K562 (cell line): ENCODE data around the gene NFKBIA. TPM values are rescaled to one million over a fixed set of nuclear protein-coding genes. Genes with fewer than 3 reads are reported as not detected.

Experiments
- ATAC-seq: fragments of 200-7000 bp; cut with Tn5 transposase; 3 replicates; pipeline ENCODE4 v1.9.1; 2020; ENCODE audit warnings: moderate library complexity
- BruUV-seq: library from RNA; stranded (reverse); fragments of 400-500 nt; replicated peaks from 2 replicates; lab custom pipeline; 2021; lab: Mats Ljungman, UMichigan
- CTCF ChIA-PET: fragments of 300-600 bp; formaldehyde crosslinking; extraction: SDS; loops from one replicate; lab custom pipeline; 2021; ENCODE audit warnings: low intra/inter-chr PET ratio; lab: Yijun Ruan, JAX
- POLR2A ChIA-PET: fragments of 300-600, 350-650 bp; sonication (Branson Sonifier 250); formaldehyde crosslinking; extraction: SDS; loops from one replicate; lab custom pipeline; 2021; ENCODE audit warnings: antibody characterized with exemption, inconsistent platforms; lab: Yijun Ruan, JAX
- DNase-seq, 4 experiments: peaks; one replicate each; pipeline versions ENCODE4 v3.0.0 to v3.0.0-alpha.2; 2011 to 2018; ENCODE audit warnings: low spot score in 3 of 4, mixed read lengths in 3 of 4; ENCODE audit errors: extremely low read depth in 1 of 4
- FAIRE-seq: peaks from 2 replicates; lab custom pipeline; 2011; peaks lifted over from hg19 to GRCh38; lab: Jason Lieb, UNC
- H2AFZ ChIP-seq: 2 replicates; pipeline ENCODE4 v1.6.0; 2011; ENCODE audit warnings: low read depth, low read length, control low read depth, inconsistent platforms
- H3K27ac ChIP-seq: fragments of 200-600 bp; 3 replicates; pipeline ENCODE4 v1.8.0; 2011; ENCODE audit warnings: low read depth, mild to moderate bottlenecking, control low read depth, inconsistent platforms, low read length, moderate library complexity, mixed read lengths; ENCODE audit errors: extremely low read depth
- H3K27me3 ChIP-seq, 2 experiments: fragments of 300-600 bp in 1 of 2; 2 replicates in 1 of 2; 3 replicates in 1 of 2; pipeline versions ENCODE4 v1.6.0 to v1.8.0; 2011; ENCODE audit warnings: inconsistent platforms in 2 of 2, low read length in 2 of 2, mild to moderate bottlenecking in 1 of 2, mixed read lengths in 1 of 2, moderate library complexity in 1 of 2; ENCODE audit not compliant: control insufficient read depth in 2 of 2, insufficient read depth in 2 of 2
- H3K36me3 ChIP-seq: fragments of 300-600 bp; 3 replicates; pipeline ENCODE4 v1.8.0; 2011; ENCODE audit warnings: mild to moderate bottlenecking, low read length, inconsistent platforms; ENCODE audit not compliant: control insufficient read depth, insufficient read depth
- H3K4me1 ChIP-seq, 2 experiments: fragments of 200-600 bp in 1 of 2; replicated peaks in 1 of 2; 2 replicates in 1 of 2; 3 replicates in 1 of 2; pipeline versions ENCODE4 v1.5.1 to v1.8.0; 2011; ENCODE audit warnings: inconsistent platforms in 2 of 2, low read length in 2 of 2, mild to moderate bottlenecking in 1 of 2, mixed read lengths in 1 of 2, moderate library complexity in 1 of 2; ENCODE audit not compliant: control insufficient read depth in 2 of 2, insufficient read depth in 2 of 2
- H3K4me2 ChIP-seq: 2 replicates; pipeline ENCODE4 v1.6.1; 2011; ENCODE audit warnings: low read length, control low read depth, inconsistent platforms, mixed read lengths; ENCODE audit not compliant: insufficient read depth
- H3K4me3 ChIP-seq: fragments of 200-600 bp; sonication (generic), shearing (Covaris generic); 2 replicates; pipeline ENCODE4 v1.5.1; 2016; ENCODE audit warnings: control low read depth, inconsistent platforms
- H3K79me2 ChIP-seq: fragments of 200-600 bp; 3 replicates; pipeline ENCODE4 v1.8.0; 2011; ENCODE audit warnings: low read length, inconsistent platforms; ENCODE audit not compliant: control insufficient read depth, insufficient read depth
- H3K9ac ChIP-seq, 2 experiments: 2 replicates each; pipeline versions ENCODE4 v1.6.0 to v1.6.1; 2011; ENCODE audit warnings: low read depth in 2 of 2, low read length in 2 of 2, control low read depth in 1 of 2, inconsistent platforms in 1 of 2, mild to moderate bottlenecking in 1 of 2, mixed read lengths in 1 of 2; ENCODE audit not compliant: insufficient read depth in 1 of 2
- H3K9me1 ChIP-seq: one replicate; pipeline ENCODE4 v1.6.0; 2011; ENCODE audit warnings: inconsistent platforms, mild to moderate bottlenecking, low read length, moderate library complexity; ENCODE audit not compliant: control insufficient read depth, insufficient read depth
- H3K9me3 ChIP-seq: replicated peaks from 2 replicates; pipeline ENCODE4 v1.5.1; 2011; ENCODE audit warnings: low read depth, low read length, inconsistent platforms; ENCODE audit not compliant: control insufficient read depth, insufficient read depth
- H4K20me1 ChIP-seq: replicated peaks from 2 replicates; pipeline ENCODE4 v1.6.1; 2011; ENCODE audit warnings: low read length, inconsistent platforms, mixed read lengths; ENCODE audit not compliant: control insufficient read depth, insufficient read depth
- CREM ChIP-seq: IDR thresholded peaks from 2 replicates; pipeline ENCODE4 v1.6.1; 2014; ENCODE audit warnings: antibody characterized with exemption, low read depth
- FOXJ3 ChIP-seq: sonication (generic); formaldehyde crosslinking; IDR thresholded peaks from 2 replicates; pipeline ENCODE4 v1.4.0; 2020; ENCODE audit warnings: mild to moderate bottlenecking, missing genetic modification reagents
- MCM7 ChIP-seq, 2 experiments: fragments of 450-650 bp; IDR thresholded peaks; 2 replicates each; pipeline ENCODE4 v1.6.1; 2016 to 2018
- NCOA6 ChIP-seq: fragments of 450-650 bp; IDR thresholded peaks from 2 replicates; pipeline ENCODE4 v1.6.1; 2017; ENCODE audit warnings: mild to moderate bottlenecking
- RAD21 ChIP-seq, 2 experiments: fragments of 250-450 bp in 1 of 2; fragments of 450-650 bp in 1 of 2; sonication (Bioruptor Pico) in 1 of 2; formaldehyde crosslinking in 1 of 2; IDR thresholded peaks in 1 of 2; conservative IDR thresholded peaks in 1 of 2; 2 replicates each; pipeline versions ENCODE4 v1.4.0 to v1.8.0; 2020 to 2022; ENCODE audit warnings: mild to moderate bottlenecking in 2 of 2, moderate library complexity in 1 of 2
- SMARCB1 ChIP-seq: IDR thresholded peaks from 2 replicates; pipeline ENCODE4 v1.6.1; 2011; ENCODE audit warnings: improper control_type of control experiment, low read depth; ENCODE audit not compliant: insufficient read length
- U2AF1 ChIP-seq: fragments of 200-400 bp; formaldehyde crosslinking; optimal IDR thresholded peaks from 2 replicates; pipeline ENCODE3; 2017; ENCODE audit warnings: mild to moderate bottlenecking, low read depth, low read length, moderate library complexity
- YY1 ChIP-seq, 3 experiments: IDR thresholded peaks; 2 replicates each; pipeline ENCODE4 v1.6.1; 2011; ENCODE audit warnings: low read length in 2 of 3, mild to moderate bottlenecking in 2 of 3, moderate library complexity in 2 of 3, borderline replicate concordance in 1 of 3, control low read depth in 1 of 3, low read depth in 1 of 3; ENCODE audit not compliant: insufficient read depth in 3 of 3, insufficient replicate concordance in 2 of 3, control insufficient read depth in 1 of 3, insufficient read length in 1 of 3; ENCODE audit errors: extremely low read depth in 1 of 3
- ZNF263 ChIP-seq: sonication (generic); formaldehyde crosslinking; IDR thresholded peaks from 2 replicates; pipeline ENCODE4 v1.8.0; 2022; ENCODE audit warnings: mild to moderate bottlenecking, missing genetic modification reagents, borderline replicate concordance
- ZNF696 ChIP-seq: fragments of 250-450 bp; sonication (Bioruptor Pico); conservative IDR thresholded peaks from 2 replicates; pipeline ENCODE4 v1.4.0; 2020; ENCODE audit warnings: mild to moderate bottlenecking, moderate library complexity
- ZNF77 ChIP-seq: fragments of 250-450 bp; sonication (Bioruptor Pico); IDR thresholded peaks from 2 replicates; pipeline ENCODE4 v1.5.0; 2020
- WGBS: fragments of 100-300 bp; shearing (Covaris generic); methylation state at CpG from one replicate; pipeline ENCODE4 v1.1.6; 2016; ENCODE audit warnings: low coverage, mixed read lengths; ENCODE audit not compliant: insufficient coverage; ENCODE audit errors: missing lambda C conversion rate; 5-methylcytosine and 5-hydroxymethylcytosine counted together
- in situ Hi-C: fragments of 300-500 bp; cut with MboI; formaldehyde crosslinking; loops from 4 replicates; pipeline ENCODE4 v1.15.0; 2018; ENCODE audit warnings: inconsistent platforms, mixed read lengths
- intact Hi-C: fragments of 100-400 bp; cut with micrococcal nuclease; formaldehyde crosslinking; loops from 2 replicates; pipeline ENCODE4 v1.14.2; 2022
- polyA plus RNA-seq, 8 experiments: library from polyadenylated mRNA; depleted of rRNA in 4 of 8; stranded (reverse) in 5 of 8; unstranded in 3 of 8; fragments of >200 nt; fragmentation: Nextera tagmentation in 2 of 8; fragmentation: Illumina TruSeq in 1 of 8; extraction: Ambion mirVana in 2 of 8; extraction: Trizol in 1 of 8; gene quantifications; 2 replicates each; pipeline versions ENCODE4 v1.2.1 to v1.2.3, GENCODE V29; 2011 to 2014; ENCODE audit warnings: inconsistent platforms in 1 of 8, missing spikeins in 1 of 8
- total RNA-seq, 7 experiments: library from RNA; depleted of rRNA in 6 of 7; stranded (reverse); fragments of >200 nt in 6 of 7; fragmentation: Illumina TruSeq in 2 of 7; extraction: Trizol in 2 of 7; gene quantifications; 2 replicates each; pipeline versions ENCODE4 v1.2.1 to v1.2.3, GENCODE V29; 2011 to 2021; ENCODE audit warnings: low replicate concordance in 1 of 7
- TF ChIP-seq, protein P1 (sequence below): fragments of 250-450 bp; sonication (Bioruptor Pico); IDR thresholded peaks from 2 replicates; pipeline ENCODE4 v1.8.0; 2022; ENCODE audit warnings: moderate library complexity, mild to moderate bottlenecking, inconsistent platforms
- TF ChIP-seq, protein P2 (sequence below): fragments of 150-350 bp; IDR thresholded peaks from 2 replicates; pipeline ENCODE4 v1.6.1; 2014; ENCODE audit warnings: low read depth, mild to moderate bottlenecking, low read length, borderline replicate concordance

NFKBIA gene
- total and polyA plus RNA-seq, 9 of the 15 experiments (the other 6 are each of a cell fraction or from before 2014, with no cell fraction given) = 6.9 to 31.8 (median 18.2) TPM

DNA sequence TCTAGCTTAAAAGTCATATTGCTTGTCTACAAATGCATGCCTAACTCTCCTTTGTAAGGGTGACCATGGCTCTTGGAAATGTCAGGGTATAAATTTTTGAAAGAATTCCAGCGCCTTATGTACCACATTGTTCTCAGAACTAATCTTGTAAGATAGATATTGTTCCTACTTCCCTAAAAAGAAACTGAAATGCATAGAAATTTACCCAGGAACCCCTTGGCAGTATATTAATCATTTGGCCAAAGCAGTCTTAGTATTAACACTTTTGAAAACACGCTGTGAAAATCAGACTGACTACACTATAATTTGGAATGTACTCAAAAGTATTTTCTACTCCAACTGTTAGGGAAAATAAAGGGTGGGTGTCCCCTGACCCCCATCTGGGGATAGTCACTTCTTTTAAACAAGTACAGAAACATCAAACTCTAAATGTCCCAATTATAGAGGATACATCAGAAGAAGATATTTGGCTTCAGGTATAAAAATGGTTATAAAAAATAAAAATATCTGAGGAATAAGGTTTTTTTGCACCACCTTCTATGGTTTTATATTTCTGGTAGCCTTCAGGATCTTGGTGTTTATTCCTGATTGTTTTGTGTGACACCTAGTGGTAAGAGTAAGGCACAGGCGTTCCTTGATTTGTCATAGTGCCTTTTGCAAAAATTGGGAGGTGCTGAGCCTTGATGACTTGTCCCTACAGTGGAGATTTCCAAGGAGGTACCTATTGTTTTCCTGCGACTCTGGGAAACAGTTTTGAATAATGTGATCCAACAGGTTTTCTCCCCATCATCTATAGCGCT, 2.2 kb upstream of the NFKBIA start (continued):
- TF ChIP-seq RAD21 (CRISPR knock-in tag; conservative IDR thresholded peaks at IDR 0.05 in 1 of 2, IDR thresholded peaks at IDR 0.05 in 1 of 2) = peak; percentile 79 to 88
- TF ChIP-seq U2AF1 = no peak
- TF ChIP-seq CREM = 0 out of 2 replicates have a peak, but pooled peaks have one; percentile 22

DNA sequence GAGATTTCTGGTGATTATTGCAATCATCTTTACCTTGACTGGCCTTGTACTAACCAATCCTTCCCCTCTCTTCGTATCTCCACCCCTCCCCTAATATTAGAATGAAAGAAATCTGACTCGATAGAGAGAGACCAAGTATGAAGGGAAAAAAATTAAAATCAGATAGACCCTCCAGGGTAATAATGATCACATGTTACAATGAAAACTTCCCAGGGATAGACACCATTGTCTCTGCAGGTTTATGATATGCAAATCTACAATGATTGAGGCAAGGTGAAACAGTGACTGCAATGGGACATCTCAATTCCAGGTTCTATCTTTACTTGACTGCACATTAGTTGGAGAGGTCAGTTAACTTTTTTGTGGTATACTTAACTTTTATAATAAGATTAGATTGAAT, 1.5 kb upstream of the NFKBIA start:
- FAIRE-seq = no peak
- in situ Hi-C loops (loop anchor here (5.0 to 25.0 kb wide), 5 partner anchors 164 to 1069 kb away; no protein-coding TSS in a partner anchor), intact Hi-C loops (loop anchor here (2.0 to 10.0 kb wide), 2 partner anchors 177 to 361 kb away; partner anchors contain the start of gene FAM177A1)
- TF ChIP-seq NCOA6 = no peak
- TF ChIP-seq, protein P1, sequence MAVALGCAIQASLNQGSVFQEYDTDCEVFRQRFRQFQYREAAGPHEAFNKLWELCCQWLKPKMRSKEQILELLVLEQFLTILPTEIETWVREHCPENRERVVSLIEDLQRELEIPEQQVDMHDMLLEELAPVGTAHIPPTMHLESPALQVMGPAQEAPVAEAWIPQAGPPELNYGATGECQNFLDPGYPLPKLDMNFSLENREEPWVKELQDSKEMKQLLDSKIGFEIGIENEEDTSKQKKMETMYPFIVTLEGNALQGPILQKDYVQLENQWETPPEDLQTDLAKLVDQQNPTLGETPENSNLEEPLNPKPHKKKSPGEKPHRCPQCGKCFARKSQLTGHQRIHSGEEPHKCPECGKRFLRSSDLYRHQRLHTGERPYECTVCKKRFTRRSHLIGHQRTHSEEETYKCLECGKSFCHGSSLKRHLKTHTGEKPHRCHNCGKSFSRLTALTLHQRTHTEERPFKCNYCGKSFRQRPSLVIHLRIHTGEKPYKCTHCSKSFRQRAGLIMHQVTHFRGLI (CRISPR knock-in tag) = no peak
- TF ChIP-seq ZNF263 (CRISPR knock-in tag) = no peak
- TF ChIP-seq MCM7 (IDR thresholded peaks at IDR 0.05) = no peak
- TF ChIP-seq YY1 (IDR thresholded peaks at IDR 0.05; ENCODE audit: borderline replicate concordance in 1 of 3, control insufficient read depth in 1 of 3, extremely low read depth in 1 of 3, insufficient read depth in 3 of 3, insufficient read length in 1 of 3, insufficient replicate concordance in 2 of 3, low read depth in 1 of 3, low read length in 2 of 3) = no peak
- TF ChIP-seq ZNF696 = no peak
- TF ChIP-seq ZNF77 = no peak
- TF ChIP-seq, protein P2, sequence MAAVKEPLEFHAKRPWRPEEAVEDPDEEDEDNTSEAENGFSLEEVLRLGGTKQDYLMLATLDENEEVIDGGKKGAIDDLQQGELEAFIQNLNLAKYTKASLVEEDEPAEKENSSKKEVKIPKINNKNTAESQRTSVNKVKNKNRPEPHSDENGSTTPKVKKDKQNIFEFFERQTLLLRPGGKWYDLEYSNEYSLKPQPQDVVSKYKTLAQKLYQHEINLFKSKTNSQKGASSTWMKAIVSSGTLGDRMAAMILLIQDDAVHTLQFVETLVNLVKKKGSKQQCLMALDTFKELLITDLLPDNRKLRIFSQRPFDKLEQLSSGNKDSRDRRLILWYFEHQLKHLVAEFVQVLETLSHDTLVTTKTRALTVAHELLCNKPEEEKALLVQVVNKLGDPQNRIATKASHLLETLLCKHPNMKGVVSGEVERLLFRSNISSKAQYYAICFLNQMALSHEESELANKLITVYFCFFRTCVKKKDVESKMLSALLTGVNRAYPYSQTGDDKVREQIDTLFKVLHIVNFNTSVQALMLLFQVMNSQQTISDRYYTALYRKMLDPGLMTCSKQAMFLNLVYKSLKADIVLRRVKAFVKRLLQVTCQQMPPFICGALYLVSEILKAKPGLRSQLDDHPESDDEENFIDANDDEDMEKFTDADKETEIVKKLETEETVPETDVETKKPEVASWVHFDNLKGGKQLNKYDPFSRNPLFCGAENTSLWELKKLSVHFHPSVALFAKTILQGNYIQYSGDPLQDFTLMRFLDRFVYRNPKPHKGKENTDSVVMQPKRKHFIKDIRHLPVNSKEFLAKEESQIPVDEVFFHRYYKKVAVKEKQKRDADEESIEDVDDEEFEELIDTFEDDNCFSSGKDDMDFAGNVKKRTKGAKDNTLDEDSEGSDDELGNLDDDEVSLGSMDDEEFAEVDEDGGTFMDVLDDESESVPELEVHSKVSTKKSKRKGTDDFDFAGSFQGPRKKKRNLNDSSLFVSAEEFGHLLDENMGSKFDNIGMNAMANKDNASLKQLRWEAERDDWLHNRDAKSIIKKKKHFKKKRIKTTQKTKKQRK = no peak
- no peak for TF ChIP-seq SMARCB1
- no peak for TF ChIP-seq FOXJ3 (CRISPR knock-in tag)

More for the DNA sequence above, 1.5 kb upstream of the NFKBIA start:
- H3K4me1 ChIP-seq = peaks cover 23 to 26% of the 10 kb centered on the region in 2 experiments
- ChIA-PET CTCF (interaction anchor here (1.1 to 2.0 kb wide), 3 partner anchors 175 to 182 kb away, joined by 3 to 13 read pairs (median 11); no protein-coding TSS in a partner anchor), POLR2A (no interaction called here)
- WGBS = 73% methylated on average over 2 of the region's 2 CpGs
- no peaks in the 10 kb centered on the region for H3K9me1 ChIP-seq
- BruUV-seq = no TSS peak
- peaks cover 37% of the 10 kb centered on the region for H3K79me2 ChIP-seq
- no peak overlapping the region for H3K4me3 ChIP-seq
- no peak overlapping the region for H3K27ac ChIP-seq
- H3K27me3 ChIP-seq = no peaks in the 10 kb centered on the region
- no peaks in the 10 kb centered on the region for H3K9me3 ChIP-seq
- ATAC-seq = no peak
- H3K36me3 ChIP-seq = peaks cover 26% of the 10 kb centered on the region
- H2AFZ ChIP-seq = no peak overlapping the region
- no peaks in the 10 kb centered on the region for H4K20me1 ChIP-seq
- H3K9ac ChIP-seq = no peak overlapping the region
- H3K4me2 ChIP-seq = no peak overlapping the region
- DNase-seq = no peak
